Hepatocyte (in vitro differentiated cells): ENCODE results near the gene KLF2. TPM values are rescaled to one million over a fixed set of nuclear protein-coding genes. Genes with fewer than 3 reads are reported as not detected.
A peak's percentile ranks its signal among the peaks of the same experiment; 100 is the strongest.

Experiments
- DNase-seq: peaks from one replicate; pipeline ENCODE4 v3.0.0-alpha.2; 2016; ENCODE audit warnings: low spot score
- H2AFZ ChIP-seq: fragments of 200-600 bp; sonication (generic); 2 replicates; pipeline ENCODE4 v1.6.0; 2016; ENCODE audit warnings: antibody characterized with exemption, mild to moderate bottlenecking
- H3K27ac ChIP-seq: fragments of 200-600 bp; sonication (generic); 2 replicates; pipeline ENCODE4 v1.5.1; 2016; ENCODE audit warnings: mild to moderate bottlenecking
- H3K27me3 ChIP-seq: fragments of 200-600 bp; sonication (generic); 2 replicates; pipeline ENCODE4 v1.6.1; 2016
- H3K36me3 ChIP-seq: fragments of 200-600 bp; sonication (generic); replicated peaks from 2 replicates; pipeline ENCODE4 v1.5.1; 2016; ENCODE audit warnings: low read depth; ENCODE audit not compliant: insufficient read depth
- H3K4me1 ChIP-seq: fragments of 200-600 bp; sonication (generic); 2 replicates; pipeline ENCODE4 v1.5.1; 2016; ENCODE audit warnings: mild to moderate bottlenecking, moderate library complexity; ENCODE audit not compliant: insufficient read depth
- H3K4me2 ChIP-seq: fragments of 200-600 bp; sonication (generic); 2 replicates; pipeline ENCODE4 v1.6.0; 2016
- H3K4me3 ChIP-seq: fragments of 200-600 bp; sonication (generic); 2 replicates; pipeline ENCODE4 v1.5.1; 2016; ENCODE audit warnings: mild to moderate bottlenecking
- H3K79me2 ChIP-seq: fragments of 200-600 bp; sonication (generic); 2 replicates; pipeline ENCODE4 v1.6.0; 2017; ENCODE audit warnings: mild to moderate bottlenecking
- H3K9me2 ChIP-seq: fragments of 200-600 bp; sonication (generic); replicated peaks from 2 replicates; pipeline ENCODE4 v1.6.0; 2017; ENCODE audit warnings: mild to moderate bottlenecking; ENCODE audit not compliant: insufficient read depth
- H3K9me3 ChIP-seq: fragments of 200-600 bp; sonication (generic); 2 replicates; pipeline ENCODE4 v1.5.1; 2016; ENCODE audit warnings: low read depth, mild to moderate bottlenecking
- H4K20me1 ChIP-seq: fragments of 200-600 bp; sonication (generic); 2 replicates; pipeline ENCODE4 v1.6.0; 2016; ENCODE audit warnings: mild to moderate bottlenecking; ENCODE audit not compliant: insufficient read depth, poor library complexity, severe bottlenecking
- CTCF ChIP-seq: fragments of 200-600 bp; sonication (generic); IDR thresholded peaks from 2 replicates; pipeline ENCODE4 v1.5.1; 2016; ENCODE audit warnings: antibody characterized with exemption, mild to moderate bottlenecking; ENCODE audit not compliant: poor library complexity
- EZH2 ChIP-seq: fragments of 200-600 bp; sonication (generic); IDR thresholded peaks from 2 replicates; pipeline ENCODE4 v1.6.1; 2016; ENCODE audit warnings: antibody characterized with exemption, mild to moderate bottlenecking, borderline replicate concordance
- EZH2phosphoT487 ChIP-seq: fragments of 200-600 bp; sonication (generic); IDR thresholded peaks from one replicate; pipeline ENCODE4 v1.6.1; 2018; ENCODE audit warnings: antibody characterized with exemption, mild to moderate bottlenecking, low read depth, moderate library complexity; ENCODE audit not compliant: unreplicated experiment, severe bottlenecking
- WGBS: methylation state at CpG from one replicate; pipeline ENCODE4 v1.1.6; 2016; ENCODE audit warnings: low lambda C conversion rate; ENCODE audit errors: missing lambda C conversion rate; 5-methylcytosine and 5-hydroxymethylcytosine counted together
- polyA plus RNA-seq: library from polyadenylated mRNA; unstranded; fragments of >200 nt; fragmentation: Nextera tagmentation; extraction: Ambion mirVana; gene quantifications from 2 replicates; pipeline ENCODE4 v1.2.1, GENCODE V29; 2016
- total RNA-seq: library from RNA; depleted of rRNA; stranded (reverse); fragments of >200 nt; gene quantifications from 2 replicates; pipeline ENCODE4 v1.2.3, GENCODE V29; 2014

Gene KLF2
- total and polyA plus RNA-seq, 2 experiments from 2014 or later = 4.5 to 27.7 TPM

DNA sequence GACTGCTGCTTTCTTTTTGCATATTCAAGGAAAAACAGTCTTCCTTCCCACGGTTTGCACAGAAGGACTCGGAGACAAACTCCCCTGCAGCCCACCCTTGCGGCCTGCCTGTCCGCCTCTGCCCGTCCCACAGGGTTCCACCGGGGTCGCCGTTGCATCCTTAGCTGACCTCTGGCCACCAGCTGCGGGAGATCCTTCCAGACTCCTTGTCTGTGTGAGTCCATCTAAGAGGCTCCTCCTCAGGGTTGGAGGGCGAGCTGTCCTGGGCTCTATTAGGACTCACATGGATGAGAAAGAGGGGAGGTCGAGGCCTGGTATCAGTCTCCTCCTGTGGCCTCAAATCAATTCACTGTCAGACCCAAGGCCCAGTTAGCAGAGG is 39.2 kb downstream of the KLF2 start:
- WGBS = 93% methylated on average over 11 of the region's 11 CpGs
- Histone ChIP-seq H3K27ac (no peak overlapping the region), H3K79me2 (no peaks in the 10 kb centered on the region), H3K36me3 (no peaks in the 10 kb centered on the region), H2AFZ (no peak overlapping the region), H3K4me2 (no peak overlapping the region), H4K20me1 (no peaks in the 10 kb centered on the region), H3K4me1 (peaks cover 10% of the 10 kb centered on the region), H3K4me3 (no peak overlapping the region), H3K27me3 (no peaks in the 10 kb centered on the region), H3K9me3 (no peaks in the 10 kb centered on the region), H3K9me2 (no peaks in the 10 kb centered on the region)
- DNase-seq = peak; percentile 4
- TF ChIP-seq EZH2 = no peak
- TF ChIP-seq EZH2phosphoT487 = no peak
- no peak for TF ChIP-seq CTCF

DNA sequence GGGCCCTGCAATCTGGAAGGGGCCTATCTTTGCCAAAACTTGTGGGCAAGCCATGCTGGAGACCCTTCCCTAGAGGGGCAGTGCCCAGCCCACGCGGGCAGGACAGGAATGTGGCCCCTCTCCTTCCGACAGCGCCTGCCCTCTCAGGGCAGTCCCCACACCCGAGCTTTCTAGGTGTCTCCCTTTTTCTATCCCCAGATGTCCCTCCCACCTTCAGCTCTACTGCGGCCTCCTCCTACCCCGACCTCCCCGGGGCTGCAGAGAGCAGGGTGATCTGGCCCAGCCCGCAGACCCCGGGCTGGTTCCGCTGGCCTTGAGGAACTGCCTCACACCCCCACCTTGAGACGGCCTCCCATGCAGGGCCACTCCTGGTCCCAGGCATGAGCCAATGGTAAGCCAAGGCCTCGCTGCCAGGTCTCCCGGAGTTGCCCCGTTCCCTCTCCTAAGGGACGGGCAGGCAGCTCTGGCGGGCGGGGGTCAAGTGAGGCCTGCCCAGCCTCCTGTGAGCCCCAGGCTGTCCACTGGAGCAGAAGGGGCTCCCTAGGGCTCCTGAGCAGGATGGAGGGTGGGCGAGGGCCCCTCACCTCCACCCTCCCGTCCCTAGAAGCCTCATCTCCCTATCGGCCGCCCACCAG is 39.7 kb downstream of the KLF2 start:
- no peak overlapping the region for H3K4me3 ChIP-seq

GRCh38 chr19:16365300-16365996 is 40.8 kb downstream of the KLF2 start:
- DNase-seq = peak; percentile 12
- WGBS = 90% methylated on average over 12 of the region's 12 CpGs
- Histone ChIP-seq H3K4me2 (no peak overlapping the region), H3K36me3 (no peaks in the 10 kb centered on the region), H3K79me2 (no peaks in the 10 kb centered on the region), H3K9me3 (no peaks in the 10 kb centered on the region), H3K4me3 (no peak overlapping the region), H3K27me3 (no peaks in the 10 kb centered on the region), H2AFZ (no peak overlapping the region), H4K20me1 (no peaks in the 10 kb centered on the region), H3K9me2 (no peaks in the 10 kb centered on the region), H3K4me1 (peaks cover 10% of the 10 kb centered on the region), H3K27ac (no peak overlapping the region)
- TF ChIP-seq CTCF (no peak), EZH2phosphoT487 (no peak), EZH2 (no peak)

More for the DNA sequence above, 39.7 kb downstream of the KLF2 start:
- Histone ChIP-seq H3K9me2 (no peaks in the 10 kb centered on the region), H3K27me3 (no peaks in the 10 kb centered on the region), H3K36me3 (no peaks in the 10 kb centered on the region), H3K79me2 (no peaks in the 10 kb centered on the region), H3K9me3 (no peaks in the 10 kb centered on the region), H3K27ac (no peak overlapping the region), H3K4me2 (no peak overlapping the region), H4K20me1 (no peaks in the 10 kb centered on the region), H3K4me1 (peaks cover 10% of the 10 kb centered on the region), H2AFZ (no peak overlapping the region)
- 92% methylated on average over 20 of the region's 22 CpGs for WGBS
- no peak for TF ChIP-seq CTCF
- no peak for TF ChIP-seq EZH2phosphoT487
- TF ChIP-seq EZH2 = no peak
- peak; percentile 3 for DNase-seq
